ENCODE measurements around the gene TXLNA. TPM values are rescaled to one million over a fixed set of nuclear protein-coding genes. Genes with fewer than 3 reads are reported as not detected.
A peak's percentile ranks its signal among the peaks of the same experiment; 100 is the strongest.

The TXLNA gene
- total and polyA plus RNA-seq, 7 donors, result 9.0 to 46.7 (median 34.4) TPM

DNA sequence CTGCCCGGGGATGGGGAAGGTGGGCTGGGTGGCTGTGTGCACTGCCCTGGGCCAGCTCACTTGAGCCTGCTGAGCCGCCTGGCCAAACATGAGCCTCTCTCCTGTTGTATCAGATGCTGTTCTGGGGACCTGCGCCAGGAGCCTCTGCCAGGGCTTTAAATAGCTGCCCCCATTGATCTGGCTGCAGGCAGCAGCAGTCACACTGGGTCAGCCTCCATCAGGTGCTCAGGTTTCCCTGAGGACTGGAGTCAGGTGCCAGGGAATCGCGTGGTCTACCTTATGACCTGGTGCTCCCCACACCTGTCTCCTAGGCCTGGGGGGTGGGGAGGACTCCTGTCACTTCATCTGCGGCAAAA is 20.2 kb downstream of the TXLNA start:
- intact Hi-C loops (cut with DNase I), result no loop called here
- Histone ChIP-seq H3K4me3 (peak overlapping the region in 3 of 4 donors; percentile 59 to 65 (median 64)), H3K4me1 (peaks cover 0 to 33% (median 24%) of the 10 kb centered on the region in 4 donors), H3K27ac (peak overlapping the region; percentile 85 to 90 (median 88)), H3K9me3 (no peaks in the 10 kb centered on the region), H3K27me3 (no peaks in the 10 kb centered on the region), H3K36me3 (peaks cover 6 to 35% (median 17%) of the 10 kb centered on the region in 4 donors)
- peak; percentile 80 for DNase-seq
- peak in 1 of 4 donors; percentile 21 for TF ChIP-seq POLR2AphosphoS5 (IDR thresholded peaks at IDR 0.05)
- TF ChIP-seq POLR2A (IDR thresholded peaks at IDR 0.05), result no peak
- WGBS, 2 donors, result 64 to 69% methylated on average over 6 of the region's 6 CpGs

DNA sequence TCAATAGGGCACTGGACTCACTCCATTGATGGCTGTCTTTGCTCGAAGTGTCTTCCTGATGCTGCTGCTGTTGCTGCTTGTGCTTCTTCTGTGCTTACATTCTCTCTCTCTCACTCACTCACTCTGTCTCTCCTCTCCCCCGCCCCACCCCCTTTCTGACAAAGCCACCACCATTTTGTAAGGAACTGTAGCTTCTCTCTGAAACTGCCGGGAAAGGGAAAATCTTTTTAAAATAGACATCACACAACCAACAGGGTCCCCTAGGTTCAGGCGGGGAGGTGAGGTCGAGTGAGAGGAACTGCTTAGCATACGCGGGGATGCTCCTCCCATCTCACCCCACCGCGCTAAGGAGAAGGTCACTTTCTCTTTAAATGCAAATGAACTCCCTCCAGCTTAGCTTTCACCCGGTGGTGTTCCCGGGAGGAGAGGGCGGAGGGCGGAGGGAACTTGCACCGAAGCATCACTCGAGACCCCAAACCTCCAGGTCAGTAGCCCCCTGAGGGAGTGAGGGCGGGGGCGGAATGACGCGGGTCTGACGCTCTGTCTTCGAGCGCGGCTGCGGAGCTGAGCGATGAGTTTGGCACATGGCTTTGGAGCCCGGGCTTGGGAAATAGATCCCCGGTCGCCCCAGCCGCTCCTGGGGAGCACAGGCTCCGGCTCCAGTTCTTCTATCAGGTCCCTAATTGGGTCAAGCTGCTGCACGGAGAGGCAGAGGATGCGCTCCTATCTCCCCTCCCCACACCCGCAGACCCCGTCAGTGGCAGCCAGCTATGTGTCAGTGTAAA is 20.9 kb downstream of the TXLNA start, which contains the start of gene CCDC28B:
Gene CCDC28B (plus strand): TSS at position 370 of the 785 bp plus-strand sequence. CDS start 1,341 bp downstream, outside the sequence.
- Histone ChIP-seq H3K4me1 (peaks cover 0 to 40% (median 30%) of the 10 kb centered on the region in 4 donors), H3K36me3 (peaks cover 0 to 28% (median 10%) of the 10 kb centered on the region in 4 donors), H3K27ac (peak within 1 kb of the TSS; percentile 85 to 90 (median 88)), H3K9me3 (no peaks in the 10 kb centered on the region), H3K4me3 (peak within 1 kb of the TSS; percentile 59 to 77 (median 64)), H3K27me3 (no peaks in the 10 kb centered on the region)
- 1% methylated on average over 34 of the region's 34 CpGs for WGBS, 2 donors
- intact Hi-C loops (cut with DNase I), result no loop called here
- TF ChIP-seq CTCF (IDR thresholded peaks at IDR 0.05) (no peak), EP300 (IDR thresholded peaks at IDR 0.05) (no peak), POLR2AphosphoS5 (IDR thresholded peaks at IDR 0.05) (peak; percentile 39 to 61 (median 41)), POLR2A (IDR thresholded peaks at IDR 0.05) (no peak)
- DNase-seq, result peak; percentile 90

GRCh38 chr1:32201011-32201855 is 21.8 kb downstream of the TXLNA start:
- peak overlapping the region; percentile 59 to 77 (median 64) for H3K4me3 ChIP-seq
- TF ChIP-seq EP300 (IDR thresholded peaks at IDR 0.05) (no peak), POLR2AphosphoS5 (IDR thresholded peaks at IDR 0.05) (no peak), CTCF (IDR thresholded peaks at IDR 0.05) (no peak), POLR2A (IDR thresholded peaks at IDR 0.05) (no peak)
- H3K9me3 ChIP-seq, result no peaks in the 10 kb centered on the region
- H3K4me1 ChIP-seq, result peaks cover 0 to 46% (median 35%) of the 10 kb centered on the region in 4 donors
- peak; percentile 87 for DNase-seq
- peaks cover 0 to 19% (median 5%) of the 10 kb centered on the region in 4 donors for H3K36me3 ChIP-seq
- H3K27me3 ChIP-seq, result no peaks in the 10 kb centered on the region
- WGBS, 2 donors, result 3 to 5% methylated on average over 26 of the region's 26 CpGs
- H3K27ac ChIP-seq, result peak overlapping the region; percentile 85 to 90 (median 88)
- intact Hi-C loops (cut with DNase I), result no loop called here

- Histone ChIP-seq H3K27me3 (no peaks in the 10 kb centered on the region), H3K9me3 (no peaks in the 10 kb centered on the region), H3K4me3 (peak overlapping the region; percentile 33 to 62 (median 60)), H3K27ac (peak overlapping the region; percentile 25 to 68 (median 66)), H3K36me3 (no peaks in the 10 kb centered on the region), H3K4me1 (peaks cover 0 to 44% (median 32%) of the 10 kb centered on the region in 4 donors)
- WGBS, 2 donors, result 12 to 51% methylated on average over 26 of the region's 26 CpGs
- DNase-seq, result no peak
- intact Hi-C loops (cut with DNase I), result loop anchor here (5.0 kb wide), 1 partner anchor 187 kb away; the partner anchor contains the start of gene BSDC1
- TF ChIP-seq POLR2A (IDR thresholded peaks at IDR 0.05) (no peak), CTCF (IDR thresholded peaks at IDR 0.05) (no peak), POLR2AphosphoS5 (IDR thresholded peaks at IDR 0.05) (no peak), EP300 (IDR thresholded peaks at IDR 0.05) (no peak)
Measured at GRCh38 chr1:32204943-32205361, 25.5 kb downstream of the TXLNA start.
